NCI-H446 treated with DMSO at 0.1 percent for 48 hours (cell line): ENCODE data around the gene SLC16A2.
A peak's percentile ranks its signal among the peaks of the same experiment; 100 is the strongest.
"Not testable (repeated sequence)": the region's sequence is repeated elsewhere in the genome, so short reads cannot be mapped to it uniquely, and the experiment has no call there.

ENCODE experiments used
- DNase-seq: peaks from one replicate; lab custom pipeline; 2025; lab: John Stamatoyannopoulos, UW

SLC16A2 gene

GRCh38 chrX:74507191-74507590, 85.9 kb downstream of the SLC16A2 start:
- no peak for DNase-seq

- no peak for DNase-seq
Measured at GRCh38 chrX:74509989-74510388, 88.7 kb downstream of the SLC16A2 start.

DNA sequence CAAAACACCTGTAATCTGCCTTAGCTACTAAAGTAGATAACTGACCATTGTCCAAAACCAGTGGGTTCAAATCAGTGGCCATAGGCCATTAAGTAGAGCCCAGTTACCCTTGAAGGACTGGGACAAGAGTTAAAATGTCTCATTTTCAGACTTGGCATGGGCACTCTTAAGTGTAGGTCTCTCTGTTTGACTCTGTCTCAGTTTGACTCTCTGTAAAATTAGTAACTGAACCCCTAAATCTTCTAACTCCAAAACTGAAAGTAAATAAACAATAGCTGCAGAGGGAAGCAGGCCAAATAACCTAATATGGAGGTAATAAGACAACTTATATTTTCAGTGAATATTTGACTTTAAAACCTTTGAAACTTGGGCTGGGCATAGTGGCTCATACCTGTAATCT, 89.1 kb downstream of the SLC16A2 start:
- DNase-seq, result no peak

GRCh38 chrX:74511704-74512103, 90.4 kb downstream of the SLC16A2 start:
- no peak for DNase-seq

DNA sequence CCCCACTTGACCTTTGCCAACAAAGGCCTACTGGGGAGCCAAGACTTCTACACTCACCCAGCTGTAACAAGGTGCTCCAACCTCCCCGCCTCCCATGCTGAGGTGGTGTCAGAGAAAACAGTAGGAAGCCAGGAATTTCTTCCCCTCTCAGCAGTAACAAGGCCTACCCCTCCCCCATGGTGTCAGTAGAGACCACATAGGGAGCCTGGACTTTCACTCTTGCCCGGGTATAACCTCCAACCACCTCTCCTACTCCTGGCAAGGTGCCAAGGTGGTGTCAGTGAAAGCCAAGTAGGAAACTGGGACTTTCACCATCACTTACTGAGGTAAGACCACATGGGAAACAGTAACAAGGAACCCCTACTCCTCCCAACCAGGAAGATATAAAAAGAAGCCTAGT, 93.1 kb downstream of the SLC16A2 start:
- DNase-seq, result no peak

DNA sequence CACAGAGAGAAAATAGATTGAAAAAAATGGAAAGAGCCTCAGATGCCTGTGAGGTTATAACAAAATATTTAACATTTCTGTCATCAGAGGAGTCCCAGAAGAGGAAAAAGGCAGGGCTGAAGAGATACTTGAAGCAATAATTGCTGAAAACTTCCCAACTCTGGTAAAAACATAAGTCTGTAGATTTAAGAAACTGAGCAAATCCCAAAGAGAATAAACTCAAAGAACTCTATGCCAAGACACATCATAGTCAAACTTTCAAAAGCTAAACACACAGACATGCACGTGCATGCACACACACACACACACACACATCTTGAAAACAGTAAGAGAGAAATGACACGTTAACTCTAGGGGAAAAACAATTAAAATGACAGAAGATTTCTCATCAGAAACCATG, 94.1 kb downstream of the SLC16A2 start:
- DNase-seq, result no peak

GRCh38 chrX:74516013-74516412, 94.7 kb downstream of the SLC16A2 start:
- DNase-seq, result not testable (repeated sequence)

GRCh38 chrX:74519870-74520269, 98.6 kb downstream of the SLC16A2 start:
- DNase-seq, result no peak

- no peak for DNase-seq
Measured at GRCh38 chrX:74520291-74520690, 99.0 kb downstream of the SLC16A2 start.

GRCh38 chrX:74520896-74521295, 99.6 kb downstream of the SLC16A2 start:
- no peak for DNase-seq

DNA sequence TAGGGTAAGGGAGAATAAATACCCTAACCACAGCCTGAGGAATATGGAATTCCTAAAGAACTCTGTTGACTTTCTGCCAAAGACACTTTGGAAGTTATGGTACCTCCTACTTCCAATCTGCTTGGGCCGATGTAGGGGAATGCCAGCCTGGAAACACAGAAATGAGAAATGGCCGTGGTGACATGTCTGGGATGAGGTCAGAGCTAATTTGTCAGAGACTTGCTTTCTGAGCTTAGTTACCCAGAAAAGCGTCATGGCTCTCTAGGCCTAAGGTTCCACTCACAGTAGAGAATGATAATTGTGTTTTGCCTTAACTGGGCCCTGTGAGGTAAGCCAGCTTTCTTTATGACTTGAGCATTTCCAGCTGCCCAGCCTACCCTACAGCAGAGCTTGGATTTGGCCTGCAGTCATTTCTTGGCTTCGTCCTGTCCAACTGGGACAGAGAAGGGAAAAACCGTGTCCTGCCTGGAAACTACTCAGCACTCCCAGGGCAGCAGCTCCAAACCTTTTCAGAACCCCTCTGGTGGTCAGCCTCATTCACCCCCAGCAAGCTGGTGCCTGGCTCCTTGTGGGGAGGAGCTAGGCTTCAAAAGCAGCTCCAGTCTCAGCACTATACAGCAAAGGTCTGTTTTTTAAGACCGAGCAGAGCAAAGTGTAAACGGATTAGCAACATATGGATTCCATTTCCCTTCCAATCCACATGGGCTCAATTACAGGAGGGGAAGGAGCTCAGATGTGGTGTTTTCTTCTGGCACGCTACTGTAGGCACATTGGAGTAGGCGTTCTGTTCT, 100.9 kb downstream of the SLC16A2 start:
- no peak for DNase-seq

DNA sequence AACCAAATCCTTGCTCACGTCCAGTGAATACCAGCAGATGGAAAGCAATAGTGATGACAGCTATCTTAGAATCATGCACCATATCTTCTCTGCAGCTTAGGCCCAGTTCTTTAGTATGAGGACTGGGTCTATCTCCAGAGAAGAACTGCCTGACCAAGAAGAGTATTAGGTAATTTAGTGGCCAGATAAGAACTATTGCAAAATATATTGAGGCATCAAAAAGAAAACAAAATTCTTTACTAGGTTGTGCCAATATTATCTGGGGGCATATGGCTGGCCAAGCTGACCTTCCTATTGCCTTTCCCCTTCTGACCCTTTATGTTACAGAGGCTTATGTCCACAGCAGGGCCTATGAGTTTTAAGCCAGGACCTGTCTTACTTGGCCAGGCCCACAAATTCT, 101.9 kb downstream of the SLC16A2 start:
- DNase-seq, result no peak

- DNase-seq, result no peak
Measured at GRCh38 chrX:74523870-74524735, 102.8 kb downstream of the SLC16A2 start.

GRCh38 chrX:74525116-74525515, 103.8 kb downstream of the SLC16A2 start:
- DNase-seq, result no peak

DNA sequence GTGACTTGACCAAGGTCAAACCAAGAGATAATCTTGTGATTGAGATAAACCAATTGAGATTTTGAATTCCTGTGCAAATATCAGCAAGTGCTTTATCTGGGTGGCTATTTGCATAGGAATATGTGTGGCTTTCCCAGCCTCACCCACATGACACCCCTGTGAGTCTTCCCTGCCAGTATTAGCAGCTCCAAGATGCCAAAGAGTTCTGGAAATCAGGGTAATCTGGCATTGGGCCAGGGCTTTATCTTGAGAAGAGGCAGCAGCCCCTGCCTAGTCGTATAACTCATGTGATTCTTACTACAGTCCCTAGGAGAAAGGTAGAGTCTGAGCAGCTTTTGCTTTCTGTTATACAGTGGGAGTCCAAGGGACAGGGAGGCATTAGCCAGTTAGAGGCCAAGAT, 105.5 kb downstream of the SLC16A2 start:
- no peak for DNase-seq

- no peak for DNase-seq
Measured at GRCh38 chrX:74527350-74527749, 106.1 kb downstream of the SLC16A2 start.

DNA sequence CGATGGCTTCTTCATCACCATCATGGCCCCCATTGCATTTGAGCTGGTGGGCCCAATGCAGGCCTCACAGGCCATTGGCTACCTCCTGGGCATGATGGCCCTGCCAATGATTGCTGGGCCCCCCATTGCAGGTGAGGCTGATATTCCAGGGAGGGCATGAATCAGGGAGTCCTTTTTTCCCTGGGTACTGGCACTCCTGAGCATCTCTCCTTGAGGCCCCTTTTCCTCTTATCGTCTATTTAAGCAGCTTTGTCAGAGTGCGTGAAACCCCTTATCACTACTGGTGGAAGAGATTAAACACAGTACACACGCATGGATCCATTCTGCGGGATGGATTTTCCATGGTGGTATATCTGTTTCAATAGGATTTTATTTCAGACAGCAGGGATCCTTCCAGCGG, 108.0 kb downstream of the SLC16A2 start:
- DNase-seq, result no peak

GRCh38 chrX:74531081-74531480, 109.8 kb downstream of the SLC16A2 start:
- DNase-seq, result no peak

DNA sequence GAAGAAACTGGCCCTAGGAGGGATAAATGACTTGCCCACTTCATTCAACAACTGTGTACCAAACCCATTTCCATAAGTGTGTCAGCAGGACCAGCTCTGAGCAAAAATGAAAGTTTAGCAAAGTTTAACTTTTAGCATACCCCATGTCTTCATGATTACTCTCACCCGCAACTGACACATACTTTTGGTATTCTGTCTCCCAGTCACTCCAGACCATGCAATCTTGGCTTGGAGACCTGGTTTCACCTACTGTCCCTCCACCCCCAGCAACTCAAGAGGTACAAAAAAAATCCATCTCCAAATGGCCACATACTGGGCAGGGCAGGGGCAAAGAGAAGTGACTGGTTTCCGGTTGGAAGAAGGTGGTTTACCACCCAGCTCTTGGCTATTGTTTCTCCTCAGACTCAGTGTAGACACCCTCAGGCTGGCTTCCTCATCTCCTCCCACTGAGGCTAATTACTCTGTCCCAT, 113.3 kb downstream of the SLC16A2 start:
- no peak for DNase-seq

DNA sequence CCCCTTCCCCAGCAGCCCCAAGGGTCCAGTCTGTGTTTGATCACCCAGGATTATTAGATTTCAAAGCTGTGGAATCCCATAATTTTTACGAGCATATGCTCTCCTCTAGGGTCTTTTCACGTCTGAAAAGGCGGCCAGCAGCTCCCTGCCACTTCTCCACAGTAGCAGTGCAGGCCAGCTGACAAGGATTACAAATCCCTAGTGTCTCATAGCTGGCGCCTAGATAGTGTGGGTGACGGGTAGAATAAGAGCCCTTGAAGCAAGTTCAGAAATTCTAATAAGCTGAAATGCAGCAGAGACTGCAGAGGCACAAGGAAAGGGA, 113.8 kb downstream of the SLC16A2 start:
- no peak for DNase-seq

DNA sequence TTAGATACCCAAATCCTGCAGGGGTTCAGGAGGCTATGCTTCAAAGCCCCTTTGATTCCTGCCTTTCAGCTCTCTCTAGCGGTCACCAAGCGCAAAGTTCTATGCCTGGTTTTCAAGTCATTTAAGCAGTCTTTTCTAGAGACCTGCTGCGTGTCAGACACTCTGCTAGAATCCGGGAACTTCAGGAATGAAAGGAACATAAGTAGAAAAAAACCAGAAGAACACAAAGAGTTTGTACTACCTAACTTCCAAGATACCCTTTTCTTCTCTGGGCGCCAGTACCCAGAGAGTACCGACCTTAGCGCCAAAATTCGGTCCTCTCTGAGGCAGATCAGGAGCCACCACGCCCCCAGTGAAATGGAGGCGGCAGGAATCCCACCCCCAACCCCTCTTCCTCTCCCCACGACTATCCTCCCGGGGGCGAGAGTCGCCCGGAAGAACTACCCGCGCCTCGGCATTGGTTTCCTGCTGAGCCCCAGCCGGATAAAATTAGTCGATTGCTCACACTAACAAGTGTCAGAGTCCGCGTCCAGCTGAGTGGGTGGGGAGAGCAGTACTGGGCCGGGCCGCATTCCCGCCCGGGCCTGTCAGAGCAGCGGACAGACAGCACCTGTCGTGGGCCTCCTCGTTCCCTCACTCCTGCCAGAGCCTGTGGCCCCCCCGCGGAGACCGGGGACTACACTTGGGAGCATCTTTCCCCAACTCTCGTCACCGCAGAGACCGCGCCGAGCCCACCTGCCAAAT, 114.3 kb downstream of the SLC16A2 start:
- peak; percentile 3 for DNase-seq

GRCh38 chrX:74536152-74536831, 115.0 kb downstream of the SLC16A2 start:
- DNase-seq, result peak; percentile 88
